Right kidney (tissue), 9 donors: ENCODE results near the gene OXT.
"Not testable (repeated sequence)": the region's sequence is repeated elsewhere in the genome, so short reads cannot be mapped to it uniquely, and the experiment has no call there.

ENCODE experiments used
- DNase-seq: peaks from one replicate; pipeline ENCODE4 v3.0.0-alpha.2; 2016
- long read RNA-seq, 8 donors: transcript quantifications; one replicate each; lab custom pipeline, GENCODE V29; 2026

The OXT gene
- long read RNA-seq, donor 1: 0 reads
- long read RNA-seq, donor 2: 0 reads
- long read RNA-seq, donor 3: 0 reads
- long read RNA-seq, donor 4: 0 reads
- long read RNA-seq, donor 5: 0 reads
- long read RNA-seq, donor 6: 0 reads
- long read RNA-seq, donor 7, partial matches to known transcripts: 5 of 16 reads
- long read RNA-seq, donor 7, other reads (novel, unspliced or antisense): 11 of 16 reads
- long read RNA-seq, donor 8: 0 reads

DNA sequence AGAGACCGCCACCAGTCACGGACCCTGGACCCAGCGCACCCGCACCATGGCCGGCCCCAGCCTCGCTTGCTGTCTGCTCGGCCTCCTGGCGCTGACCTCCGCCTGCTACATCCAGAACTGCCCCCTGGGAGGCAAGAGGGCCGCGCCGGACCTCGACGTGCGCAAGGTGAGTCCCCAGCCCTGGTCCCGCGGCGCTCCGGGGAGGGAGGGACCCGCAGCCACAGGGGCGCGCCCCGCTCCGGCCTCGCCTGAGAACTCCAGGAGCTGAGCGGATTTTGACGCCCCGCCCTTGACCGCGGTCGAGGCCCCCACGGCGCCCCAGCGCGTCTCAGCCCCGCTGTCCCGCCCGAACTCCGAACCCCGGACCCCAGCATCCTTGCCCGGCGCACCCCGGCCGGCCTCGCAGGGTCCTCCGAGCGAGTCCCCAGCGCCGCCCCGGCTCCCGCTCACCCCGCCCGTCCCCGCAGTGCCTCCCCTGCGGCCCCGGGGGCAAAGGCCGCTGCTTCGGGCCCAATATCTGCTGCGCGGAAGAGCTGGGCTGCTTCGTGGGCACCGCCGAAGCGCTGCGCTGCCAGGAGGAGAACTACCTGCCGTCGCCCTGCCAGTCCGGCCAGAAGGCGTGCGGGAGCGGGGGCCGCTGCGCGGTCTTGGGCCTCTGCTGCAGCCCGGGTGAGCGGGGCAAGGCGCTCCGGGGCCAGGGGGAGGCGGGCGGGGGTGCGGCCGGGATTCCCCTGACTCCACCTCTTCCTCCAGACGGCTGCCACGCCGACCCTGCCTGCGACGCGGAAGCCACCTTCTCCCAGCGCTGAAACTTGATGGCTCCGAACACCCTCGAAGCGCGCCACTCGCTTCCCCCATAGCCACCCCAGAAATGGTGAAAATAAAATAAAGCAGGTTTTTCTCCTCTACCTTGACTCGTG is at the start of gene OXT:
Gene OXT (plus strand): TSS at position 11 of the 920 bp plus-strand sequence. CDS start 36 bp downstream, at position 47.
- peak; percentile 49 for DNase-seq

DNA sequence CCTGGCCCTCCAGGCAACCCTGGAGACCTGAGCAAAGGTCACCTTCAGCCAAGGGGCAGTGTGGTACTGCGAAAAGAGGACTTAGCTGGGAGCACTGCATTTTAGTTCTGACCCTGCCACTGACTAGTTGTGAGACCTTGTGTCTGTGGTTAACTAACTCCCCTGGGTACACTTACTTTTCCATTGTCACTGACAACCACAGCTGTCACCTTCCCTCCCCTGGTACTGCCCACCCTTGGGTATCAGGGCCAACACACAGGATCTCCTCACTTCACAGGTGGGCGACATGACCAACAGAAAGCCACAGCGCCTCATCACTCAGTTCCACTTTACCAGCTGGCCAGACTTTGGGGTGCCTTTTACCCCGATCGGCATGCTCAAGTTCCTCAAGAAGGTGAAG is 49.6 kb upstream of the OXT start:
- no peak for DNase-seq

DNA sequence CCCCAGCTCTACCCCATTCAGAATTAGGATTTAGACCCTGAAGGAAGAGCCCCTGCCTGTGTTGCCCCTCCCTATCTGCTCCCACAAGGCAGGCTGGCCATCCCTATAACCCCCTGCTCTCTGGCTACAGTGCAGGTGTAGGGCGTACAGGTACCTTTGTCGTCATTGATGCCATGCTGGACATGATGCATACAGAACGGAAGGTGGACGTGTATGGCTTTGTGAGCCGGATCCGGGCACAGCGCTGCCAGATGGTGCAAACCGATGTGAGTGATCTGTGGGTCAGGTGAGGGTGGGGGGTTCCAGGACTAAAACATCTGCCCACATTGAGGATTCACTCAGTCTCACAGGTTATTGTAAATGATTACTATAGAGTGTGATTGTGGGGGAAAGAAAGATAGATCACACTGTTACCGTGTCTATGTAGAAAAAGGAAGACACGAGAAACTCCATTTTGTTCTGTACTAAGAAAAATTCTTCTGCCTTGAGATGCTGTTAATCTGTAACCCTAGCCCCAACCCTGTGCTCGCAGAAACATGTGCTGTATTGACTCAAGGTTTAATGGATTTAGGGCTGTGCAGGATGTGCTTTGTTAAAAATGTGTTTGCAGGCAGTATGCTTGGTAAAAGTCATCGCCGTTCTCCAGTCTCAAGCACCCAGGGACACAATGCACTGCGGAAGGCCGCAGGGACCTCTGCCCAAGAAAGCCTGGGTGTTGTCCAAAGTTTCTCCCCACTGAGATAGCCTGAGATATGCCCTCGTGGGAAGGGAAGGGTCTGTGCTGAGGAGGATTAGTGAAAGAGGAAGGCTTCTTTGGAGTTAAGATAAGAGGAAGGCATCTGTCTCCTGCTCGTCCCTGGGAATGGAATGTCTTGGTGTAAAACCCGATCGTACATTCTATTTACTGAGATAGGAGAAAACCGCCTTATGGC is 48.6 kb upstream of the OXT start:
- not testable (repeated sequence) for DNase-seq

DNA sequence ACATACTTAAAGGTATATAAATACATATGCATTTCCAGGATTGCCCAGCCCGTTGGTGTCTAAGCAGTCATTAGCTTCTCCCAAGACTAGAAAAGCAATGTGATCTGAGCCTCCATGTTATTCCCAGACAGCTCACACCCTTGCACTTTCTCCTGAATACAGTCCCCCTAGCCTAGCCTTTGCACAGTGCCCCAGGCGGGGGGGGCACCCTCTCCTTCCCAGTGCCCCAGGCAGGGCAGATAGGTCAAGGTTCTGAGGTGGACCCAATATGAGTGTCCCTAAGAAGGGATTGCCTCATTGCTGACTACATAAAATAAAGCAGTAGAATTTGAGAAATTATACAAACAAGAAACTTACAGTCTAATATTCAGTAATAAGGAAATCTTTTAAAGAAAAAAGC is 43.4 kb upstream of the OXT start:
- DNase-seq: no peak

DNA sequence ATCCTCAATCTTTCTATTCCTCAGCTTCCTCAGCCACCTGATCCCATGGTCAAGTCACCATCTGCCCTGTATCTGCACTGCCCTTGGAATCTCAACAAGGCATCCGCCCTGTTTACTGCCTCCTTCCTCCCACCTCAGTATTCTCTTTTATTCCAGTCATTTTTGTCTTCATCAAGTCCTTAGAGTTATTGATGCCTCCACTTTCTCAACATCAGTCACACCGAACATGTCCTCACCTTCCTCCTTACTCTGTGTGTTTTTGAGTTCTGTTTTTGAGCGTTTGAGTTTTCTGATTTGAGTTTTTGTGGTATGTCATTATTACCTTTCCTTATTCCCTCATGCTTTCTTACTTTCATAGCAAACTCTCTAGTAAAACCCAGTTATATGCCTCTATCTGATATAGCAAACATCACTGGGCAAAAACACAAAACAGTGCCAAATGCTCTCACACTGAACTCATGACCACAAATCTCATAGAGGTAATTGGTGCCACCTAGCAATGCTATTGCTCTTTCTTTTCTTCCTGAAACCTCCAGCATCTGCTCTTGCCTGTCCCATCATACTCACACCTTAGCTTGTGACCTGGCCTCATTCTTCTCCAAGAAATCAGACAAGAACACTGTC is 39.8 kb upstream of the OXT start:
- no peak for DNase-seq

DNA sequence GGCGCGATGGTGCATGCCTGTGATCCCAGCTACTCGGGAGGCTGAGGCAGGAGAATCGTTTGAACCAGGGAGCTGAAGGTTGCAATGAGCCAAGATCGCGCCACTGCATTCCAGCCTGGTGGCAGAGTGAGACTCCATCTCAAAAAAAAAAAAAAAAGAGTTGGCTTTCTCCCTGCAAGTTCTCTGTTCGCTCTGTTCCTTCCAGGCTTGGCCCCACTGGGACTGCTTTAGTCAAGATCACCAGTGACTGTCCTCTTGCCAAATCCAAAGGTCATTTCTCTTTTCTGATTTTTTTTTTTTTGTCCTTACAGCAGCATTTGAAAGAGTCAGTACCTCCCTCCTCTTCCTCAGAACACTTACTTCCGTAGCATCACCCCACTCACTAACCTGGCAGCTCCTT is 38.8 kb upstream of the OXT start:
- no peak for DNase-seq

DNA sequence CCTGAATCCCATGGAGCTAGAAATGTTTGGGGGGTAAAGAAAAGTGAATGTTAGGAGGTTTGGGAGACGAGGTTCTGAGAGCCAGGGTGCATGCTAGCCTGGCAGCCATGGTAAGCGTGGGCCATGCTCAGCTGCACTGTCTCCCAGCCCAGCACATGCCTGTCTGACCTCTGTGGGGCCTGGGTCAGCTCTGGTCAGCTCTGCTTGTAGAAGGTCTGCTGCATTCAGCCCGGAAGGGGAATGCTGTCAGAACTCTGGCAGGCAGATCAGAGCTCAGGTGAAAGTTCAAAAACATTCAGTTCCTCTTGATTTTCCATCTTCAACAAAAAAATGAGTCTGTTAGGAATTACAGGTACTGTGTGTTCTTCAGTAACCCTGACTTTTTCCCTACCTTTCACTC is 33.8 kb upstream of the OXT start:
- no peak for DNase-seq

DNA sequence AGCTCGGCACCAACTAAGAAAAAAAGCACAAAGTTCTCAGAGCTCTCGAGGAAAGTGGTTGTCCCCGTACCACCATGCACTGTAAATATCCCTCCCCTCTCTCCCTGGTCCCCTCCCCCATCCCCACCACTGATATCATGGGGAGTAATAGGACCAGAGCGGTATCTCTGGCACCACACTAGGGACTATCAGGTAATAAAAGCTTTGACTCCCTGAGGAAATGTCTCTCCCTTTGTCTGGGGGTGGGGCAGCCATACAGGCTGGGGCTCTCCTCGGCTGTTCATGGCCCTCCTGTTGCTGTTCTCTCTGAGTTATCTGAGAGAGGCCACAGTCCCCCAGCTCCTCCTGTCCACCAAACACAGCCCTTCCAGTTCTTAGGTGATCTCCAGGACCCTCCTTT is 33.0 kb upstream of the OXT start:
- no peak for DNase-seq

DNA sequence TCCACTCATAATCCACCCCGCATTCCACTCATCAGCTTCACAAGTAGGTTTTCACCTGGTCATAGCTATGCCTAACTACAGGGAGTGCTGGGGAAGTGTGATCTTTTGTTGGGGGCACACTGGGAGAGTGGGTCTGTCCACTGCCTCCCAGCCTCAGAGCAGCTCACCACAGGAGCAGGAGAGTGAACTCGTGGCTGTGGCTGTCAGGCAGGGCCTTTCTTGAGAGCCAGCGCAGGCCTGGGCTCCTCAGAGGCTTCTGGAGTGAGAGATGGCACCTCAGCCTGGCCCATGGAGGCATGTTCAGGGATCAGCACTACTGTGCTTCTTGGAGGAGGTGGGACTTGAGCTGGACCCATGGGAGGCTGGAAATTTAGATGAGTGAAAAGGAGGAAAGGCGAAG is 32.0 kb upstream of the OXT start:
- no peak for DNase-seq

DNA sequence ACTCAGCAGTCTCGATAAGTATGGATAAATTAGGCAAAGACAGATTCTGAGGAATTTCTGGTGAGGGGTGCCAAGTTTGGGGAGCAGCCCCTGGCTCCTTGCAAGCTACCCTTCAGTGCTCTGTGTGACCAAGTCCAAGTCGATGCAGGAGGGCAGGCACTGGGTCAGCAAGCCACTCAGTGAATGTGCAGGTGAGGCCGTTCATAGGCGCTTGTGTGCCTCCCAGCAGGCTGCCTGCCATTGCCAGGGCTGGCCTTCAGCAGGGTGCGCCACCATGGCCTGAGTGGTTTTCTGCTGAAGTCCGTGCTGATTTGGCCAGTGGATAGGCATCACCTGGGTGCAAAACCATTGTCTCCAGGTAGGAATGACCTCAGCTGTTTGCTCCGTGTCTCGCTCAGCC is 31.3 kb upstream of the OXT start:
- no peak for DNase-seq

DNA sequence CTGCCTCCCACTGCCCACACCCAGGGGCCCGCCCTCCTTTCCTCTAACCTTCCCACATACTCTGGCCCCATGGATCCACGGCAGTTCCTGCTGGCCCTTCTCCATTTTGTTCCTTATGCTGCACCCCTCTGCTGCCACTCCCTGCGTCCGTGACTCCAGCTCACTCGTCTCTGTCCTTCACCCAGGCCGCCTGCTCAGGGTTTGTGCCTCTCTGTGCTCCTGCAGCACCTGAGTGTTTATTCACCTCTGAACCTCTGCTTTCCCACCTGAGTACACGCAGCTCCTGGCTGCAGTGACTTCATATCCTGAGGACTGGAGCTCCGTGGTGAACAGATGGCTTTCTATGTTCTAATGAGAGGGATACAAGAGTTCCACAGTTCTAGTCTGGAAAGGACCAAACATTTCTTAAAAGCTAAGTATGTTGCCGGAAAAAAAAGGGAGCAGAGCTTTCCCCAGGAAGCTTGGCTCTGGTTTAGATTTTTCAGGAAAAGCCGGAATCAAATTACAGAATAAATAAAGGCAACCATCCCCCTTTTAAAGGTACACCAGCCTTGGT is 29.5 kb upstream of the OXT start:
- DNase-seq: peak; percentile 61

DNA sequence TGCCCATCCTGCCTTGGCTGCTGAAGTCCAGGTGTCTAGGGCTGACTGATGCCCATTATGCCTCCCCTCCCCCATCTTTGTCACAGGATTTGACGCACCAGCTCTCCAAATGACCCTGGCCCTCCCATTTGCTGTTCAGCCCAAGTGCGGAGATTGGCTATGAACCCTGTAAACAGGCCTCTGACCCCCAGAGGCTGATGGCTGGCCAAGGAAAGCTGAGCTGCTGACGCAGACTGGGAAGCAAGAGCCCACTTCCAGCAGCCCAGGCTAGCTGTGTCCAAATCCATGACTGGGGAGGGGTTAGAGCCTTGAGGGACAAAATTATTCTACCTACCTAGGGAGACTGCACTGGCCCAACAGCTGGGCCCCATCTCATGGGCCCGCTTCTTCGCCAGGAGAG is 28.8 kb upstream of the OXT start:
- no peak for DNase-seq

DNA sequence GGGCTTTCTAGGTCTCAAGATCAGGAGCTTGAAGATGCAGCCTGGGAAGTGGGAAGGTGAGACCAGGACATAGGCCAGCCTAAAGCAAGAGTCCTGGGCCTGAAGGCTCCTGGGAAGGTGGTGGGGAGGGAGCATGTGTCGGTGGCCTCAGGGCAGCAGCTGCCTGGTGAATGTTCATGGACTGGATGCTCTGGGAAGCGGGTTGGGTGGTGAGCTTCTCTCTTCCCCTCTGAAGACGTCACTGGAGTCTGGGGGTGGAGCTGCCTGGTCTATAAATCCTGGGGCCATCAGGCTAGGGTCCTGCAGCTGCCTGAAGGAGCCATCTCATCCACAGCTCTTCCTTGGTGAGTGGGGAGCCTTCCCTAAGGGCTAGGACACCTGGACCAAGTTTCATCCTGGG is 28.1 kb upstream of the OXT start, which contains the start of gene GNRH2:
Gene GNRH2 (plus strand): TSS at position 301 of the 400 bp plus-strand sequence. CDS start 793 bp downstream, outside the sequence.
- DNase-seq: no peak

DNA sequence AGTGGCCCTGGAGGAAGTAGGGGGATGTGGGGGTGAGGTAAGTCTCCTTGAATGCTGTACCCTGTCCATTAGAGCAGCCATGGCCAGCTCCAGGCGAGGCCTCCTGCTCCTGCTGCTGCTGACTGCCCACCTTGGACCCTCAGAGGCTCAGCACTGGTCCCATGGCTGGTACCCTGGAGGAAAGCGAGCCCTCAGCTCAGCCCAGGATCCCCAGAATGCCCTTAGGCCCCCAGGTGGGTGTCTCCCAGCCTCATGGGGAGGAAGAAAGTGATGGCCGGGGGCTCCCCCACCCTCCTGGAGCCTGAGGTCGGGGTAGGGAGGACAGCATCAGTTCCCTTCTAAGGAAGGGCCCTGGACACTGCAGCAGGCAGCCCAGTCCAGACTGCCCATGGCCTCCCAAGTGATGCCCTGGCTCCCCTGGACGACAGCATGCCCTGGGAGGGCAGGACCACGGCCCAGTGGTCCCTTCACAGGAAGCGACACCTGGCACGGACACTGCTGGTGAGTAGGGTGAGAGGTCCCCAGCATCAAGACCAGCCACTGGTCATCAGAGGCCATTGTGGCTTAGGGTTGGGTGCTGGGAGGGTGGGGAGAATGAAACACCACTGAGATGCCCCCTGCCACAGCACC is 27.0 kb upstream of the OXT start:
- DNase-seq: no peak

DNA sequence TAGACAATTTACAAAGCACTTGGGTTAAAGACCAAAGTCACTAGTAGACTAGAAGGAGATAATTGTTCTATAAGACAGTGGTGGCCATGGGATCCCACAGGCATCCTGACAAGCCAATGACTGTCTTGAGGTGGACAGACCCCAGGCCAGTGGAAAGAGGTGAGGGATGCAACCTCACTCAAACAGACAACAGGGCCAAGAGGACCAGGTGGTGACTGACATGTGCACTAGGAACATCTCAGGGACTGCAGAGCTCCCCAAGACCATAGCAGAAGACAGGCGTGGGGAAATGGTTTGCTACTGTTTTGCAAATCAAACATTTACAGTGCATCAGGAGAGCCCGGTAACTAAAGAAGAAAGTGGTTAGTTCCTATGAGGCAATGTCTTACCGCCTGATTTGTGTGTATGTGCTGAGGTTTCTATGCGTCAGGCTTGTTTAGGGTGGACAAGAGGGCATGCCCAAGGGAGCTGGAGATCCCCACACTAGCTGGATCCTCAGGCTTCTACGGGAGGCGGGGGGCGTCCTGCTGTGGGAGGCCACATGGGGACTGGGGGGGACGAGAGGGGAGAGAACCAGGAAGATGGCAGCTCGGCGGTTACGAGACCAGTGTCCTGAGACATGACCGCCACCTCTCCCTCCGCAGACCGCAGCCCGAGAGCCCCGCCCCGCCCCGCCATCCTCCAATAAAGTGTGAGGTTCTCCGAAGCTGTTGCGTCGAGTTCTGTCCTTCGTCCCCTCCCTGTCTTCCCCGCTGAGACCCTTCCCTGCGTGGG is 26.2 kb upstream of the OXT start:
- no peak for DNase-seq

DNA sequence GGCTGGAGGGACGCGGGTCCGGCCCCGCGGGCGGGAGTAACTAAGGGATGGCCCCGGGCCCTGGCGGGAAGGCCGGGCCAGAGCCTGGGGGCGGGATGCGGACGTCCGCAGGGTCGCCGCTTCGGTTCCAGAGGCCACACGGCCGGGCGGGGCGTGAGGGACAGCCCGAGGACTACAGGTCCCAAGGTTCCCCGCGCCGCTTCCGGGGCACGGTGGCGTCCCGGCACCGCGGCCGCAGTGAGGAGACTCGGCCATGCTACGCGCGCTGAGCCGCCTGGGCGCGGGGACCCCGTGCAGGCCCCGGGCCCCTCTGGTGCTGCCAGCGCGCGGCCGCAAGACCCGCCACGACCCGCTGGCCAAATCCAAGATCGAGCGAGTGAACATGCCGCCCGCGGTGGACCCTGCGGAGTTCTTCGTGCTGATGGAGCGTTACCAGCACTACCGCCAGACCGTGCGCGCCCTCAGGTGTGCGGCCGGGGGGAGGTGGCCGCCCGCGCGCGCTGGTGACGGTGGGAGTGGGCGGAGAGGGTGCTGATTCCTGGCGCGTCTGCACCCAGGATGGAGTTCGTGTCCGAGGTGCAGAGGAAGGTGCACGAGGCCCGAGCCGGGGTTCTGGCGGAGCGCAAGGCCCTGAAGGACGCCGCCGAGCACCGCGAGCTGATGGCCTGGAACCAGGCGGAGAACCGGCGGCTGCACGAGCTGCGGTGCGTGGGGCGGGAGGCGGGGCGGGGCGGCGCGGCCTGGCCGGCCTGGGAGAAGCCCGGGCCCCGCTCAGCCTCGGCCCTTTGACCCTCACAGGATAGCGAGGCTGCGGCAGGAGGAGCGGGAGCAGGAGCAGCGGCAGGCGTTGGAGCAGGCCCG is 25.4 kb upstream of the OXT start, which contains the start of gene MRPS26:
Gene MRPS26 (plus strand): TSS at position 237 of the 861 bp plus-strand sequence. CDS start 17 bp downstream, at position 254.
- DNase-seq: peak; percentile 99

DNA sequence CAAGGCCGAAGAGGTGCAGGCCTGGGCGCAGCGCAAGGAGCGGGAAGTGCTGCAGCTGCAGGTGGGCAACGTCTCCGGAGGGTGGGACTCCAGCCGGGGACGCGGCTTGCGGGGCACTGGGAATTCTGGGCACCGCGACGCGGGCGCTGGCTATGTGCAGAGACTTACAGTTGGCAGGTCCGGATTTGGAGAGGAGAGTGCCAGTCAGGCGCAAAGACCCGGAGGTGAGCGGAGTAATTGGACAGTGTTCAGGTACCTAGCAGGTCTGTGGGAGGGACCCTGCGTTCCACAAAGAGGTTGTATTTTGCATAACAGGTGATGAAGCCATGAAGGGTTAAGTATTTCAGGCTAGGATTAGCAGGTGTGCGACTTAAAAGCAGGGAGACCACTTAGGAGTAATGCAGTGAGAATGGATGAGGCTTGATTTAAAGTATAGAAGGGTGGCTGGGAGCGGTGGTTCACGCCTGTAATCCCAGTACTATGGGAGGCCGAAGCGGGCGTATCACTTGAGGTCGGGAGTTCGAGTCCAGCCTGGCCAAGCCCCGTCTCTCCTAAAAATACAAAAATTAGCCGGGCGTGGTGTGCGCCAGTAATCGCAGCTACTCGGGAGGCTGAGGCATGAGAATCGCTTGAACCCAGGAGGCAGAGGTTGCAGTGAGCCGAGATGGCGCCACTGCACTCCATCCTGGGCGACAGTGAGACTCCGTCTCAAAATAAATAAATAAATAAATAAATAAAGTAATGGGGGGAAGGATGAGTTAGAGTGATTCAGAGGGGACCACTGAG is 24.6 kb upstream of the OXT start:
- DNase-seq: no peak
